A673 (cell line): ENCODE data around the gene FBN1.

Experiments
- EZH2 ChIP-seq: fragments of 200-600 bp; sonication (generic); IDR thresholded peaks from 2 replicates; pipeline ENCODE4 v1.6.1; 2017; ENCODE audit warnings: borderline replicate concordance, low read depth, mild to moderate bottlenecking, mixed read lengths, antibody characterized with exemption, low read length; ENCODE audit not compliant: poor library complexity, severe bottlenecking
- TF ChIP-seq, protein P1 (sequence below): fragments of 300-800, 200-600 bp; sonication (generic); conservative IDR thresholded peaks from 2 replicates; pipeline ENCODE4 v1.5.1; 2017; ENCODE audit warnings: low read depth, mild to moderate bottlenecking, antibody characterized with exemption, low read length, moderate library complexity, mixed read lengths

DNA sequence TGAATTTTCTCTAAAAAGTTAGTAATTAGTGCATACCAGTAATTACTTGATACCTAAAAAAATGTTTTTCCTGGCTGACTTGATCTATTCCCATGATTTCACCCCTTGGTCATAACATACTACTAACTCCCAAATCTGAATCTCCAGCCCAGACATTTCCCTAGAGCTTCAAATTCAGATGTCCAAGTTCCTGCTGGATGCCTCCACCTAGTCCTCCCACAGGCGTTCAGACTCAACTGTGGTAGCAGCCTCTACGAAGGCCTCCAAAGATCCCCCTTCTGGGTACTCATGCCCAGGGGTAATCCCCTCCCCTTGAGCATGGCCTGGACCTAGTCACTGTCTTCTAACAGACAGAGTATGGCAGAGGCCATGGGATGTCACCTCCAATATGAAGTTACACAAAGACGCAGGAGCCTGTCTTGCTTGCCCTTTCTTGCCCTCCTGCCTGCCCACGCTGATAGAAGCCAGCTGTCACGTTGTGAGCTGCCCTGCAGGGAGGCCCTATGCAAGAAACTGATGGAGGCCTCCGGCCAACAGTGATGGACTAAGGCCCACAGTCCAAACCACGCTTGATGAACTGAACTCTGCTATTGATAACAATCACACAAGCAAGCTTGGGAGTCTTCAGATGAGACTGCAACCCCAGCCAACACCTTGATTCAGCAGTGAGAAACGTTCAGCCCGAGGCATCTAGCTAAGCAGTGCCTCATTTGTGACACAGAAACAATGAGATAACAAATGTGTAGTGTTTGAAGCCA lies 8.6 kb upstream of the FBN1 start:
- TF ChIP-seq, protein P1, sequence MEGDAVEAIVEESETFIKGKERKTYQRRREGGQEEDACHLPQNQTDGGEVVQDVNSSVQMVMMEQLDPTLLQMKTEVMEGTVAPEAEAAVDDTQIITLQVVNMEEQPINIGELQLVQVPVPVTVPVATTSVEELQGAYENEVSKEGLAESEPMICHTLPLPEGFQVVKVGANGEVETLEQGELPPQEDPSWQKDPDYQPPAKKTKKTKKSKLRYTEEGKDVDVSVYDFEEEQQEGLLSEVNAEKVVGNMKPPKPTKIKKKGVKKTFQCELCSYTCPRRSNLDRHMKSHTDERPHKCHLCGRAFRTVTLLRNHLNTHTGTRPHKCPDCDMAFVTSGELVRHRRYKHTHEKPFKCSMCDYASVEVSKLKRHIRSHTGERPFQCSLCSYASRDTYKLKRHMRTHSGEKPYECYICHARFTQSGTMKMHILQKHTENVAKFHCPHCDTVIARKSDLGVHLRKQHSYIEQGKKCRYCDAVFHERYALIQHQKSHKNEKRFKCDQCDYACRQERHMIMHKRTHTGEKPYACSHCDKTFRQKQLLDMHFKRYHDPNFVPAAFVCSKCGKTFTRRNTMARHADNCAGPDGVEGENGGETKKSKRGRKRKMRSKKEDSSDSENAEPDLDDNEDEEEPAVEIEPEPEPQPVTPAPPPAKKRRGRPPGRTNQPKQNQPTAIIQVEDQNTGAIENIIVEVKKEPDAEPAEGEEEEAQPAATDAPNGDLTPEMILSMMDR, result no peak
- TF ChIP-seq EZH2, result no peak
